ENCODE results near the gene ARMS2.

ARMS2 gene

GRCh38 chr10:122455376-122456079, 1.1 kb downstream of the ARMS2 start:
- DNase-seq: no peak

- DNase-seq: no peak
These were observed 3.5 kb downstream of the ARMS2 start for GRCh38 chr10:122457934-122458333.

- no peak for DNase-seq
These were observed 4.2 kb downstream of the ARMS2 start for GRCh38 chr10:122458693-122459092.

- DNase-seq: no peak
These were observed 5.3 kb downstream of the ARMS2 start for GRCh38 chr10:122459561-122460273.

GRCh38 chr10:122460891-122461293, 6.4 kb downstream of the ARMS2 start:
- DNase-seq: no peak

- peak; percentile 83 for DNase-seq
These were observed 6.9 kb downstream of the ARMS2 start, which contains the start of gene HTRA1 for GRCh38 chr10:122461367-122461728. HTRA1 (plus strand) TSS chr10:122461553; CDS start chr10:122461653, 100 bp downstream.

GRCh38 chr10:122461729-122462532, 7.5 kb downstream of the ARMS2 start:
- DNase-seq: no peak

GRCh38 chr10:122462533-122463465, 8.3 kb downstream of the ARMS2 start:
- no peak for DNase-seq

- no peak for DNase-seq
These were observed 9.2 kb downstream of the ARMS2 start for GRCh38 chr10:122463466-122464249.

- no peak for DNase-seq
These were observed 9.7 kb downstream of the ARMS2 start for GRCh38 chr10:122464250-122464510.

- DNase-seq: no peak
These were observed 10.1 kb downstream of the ARMS2 start for GRCh38 chr10:122464586-122464985.

GRCh38 chr10:122465401-122466040, 11.1 kb downstream of the ARMS2 start:
- no peak for DNase-seq

- DNase-seq: no peak
These were observed 12.5 kb downstream of the ARMS2 start for GRCh38 chr10:122466951-122467381.

- DNase-seq: no peak
These were observed 13.2 kb downstream of the ARMS2 start for GRCh38 chr10:122467701-122468100.

- no peak for DNase-seq
These were observed 14.0 kb downstream of the ARMS2 start for GRCh38 chr10:122468307-122468925.

GRCh38 chr10:122468926-122469781, 14.7 kb downstream of the ARMS2 start:
- peak; percentile 29 for DNase-seq

- DNase-seq: peak; percentile 3
These were observed 15.4 kb downstream of the ARMS2 start for GRCh38 chr10:122469848-122470247.

- DNase-seq: peak; percentile 38
These were observed 17.2 kb downstream of the ARMS2 start for GRCh38 chr10:122471531-122472177.

GRCh38 chr10:122473116-122473515, 18.7 kb downstream of the ARMS2 start:
- DNase-seq: peak; percentile 28
